Measurements from ENCODE around the gene MC3R.

- no peak for TF ChIP-seq ZFP37 (tag by site-specific recombination; IDR thresholded peaks at IDR 0.05)
- no peak for TF ChIP-seq REPIN1 (tag by site-specific recombination; IDR thresholded peaks at IDR 0.05; ENCODE audit: low read depth)
- TF ChIP-seq, protein P1, sequence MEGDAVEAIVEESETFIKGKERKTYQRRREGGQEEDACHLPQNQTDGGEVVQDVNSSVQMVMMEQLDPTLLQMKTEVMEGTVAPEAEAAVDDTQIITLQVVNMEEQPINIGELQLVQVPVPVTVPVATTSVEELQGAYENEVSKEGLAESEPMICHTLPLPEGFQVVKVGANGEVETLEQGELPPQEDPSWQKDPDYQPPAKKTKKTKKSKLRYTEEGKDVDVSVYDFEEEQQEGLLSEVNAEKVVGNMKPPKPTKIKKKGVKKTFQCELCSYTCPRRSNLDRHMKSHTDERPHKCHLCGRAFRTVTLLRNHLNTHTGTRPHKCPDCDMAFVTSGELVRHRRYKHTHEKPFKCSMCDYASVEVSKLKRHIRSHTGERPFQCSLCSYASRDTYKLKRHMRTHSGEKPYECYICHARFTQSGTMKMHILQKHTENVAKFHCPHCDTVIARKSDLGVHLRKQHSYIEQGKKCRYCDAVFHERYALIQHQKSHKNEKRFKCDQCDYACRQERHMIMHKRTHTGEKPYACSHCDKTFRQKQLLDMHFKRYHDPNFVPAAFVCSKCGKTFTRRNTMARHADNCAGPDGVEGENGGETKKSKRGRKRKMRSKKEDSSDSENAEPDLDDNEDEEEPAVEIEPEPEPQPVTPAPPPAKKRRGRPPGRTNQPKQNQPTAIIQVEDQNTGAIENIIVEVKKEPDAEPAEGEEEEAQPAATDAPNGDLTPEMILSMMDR (tag by site-specific recombination; IDR thresholded peaks at IDR 0.05) = no peak
Observed at GRCh38 chr20:56268536-56268935, 20.0 kb downstream of the MC3R start.
